ENCODE measurements around the gene ARHGEF19.
"Not testable (repeated sequence)": the region's sequence is repeated elsewhere in the genome, so short reads cannot be mapped to it uniquely, and the experiment has no call there.

The ARHGEF19 gene

GRCh38 chr1:16212251-16212961 is at the start of gene ARHGEF19:
Gene ARHGEF19, minus strand, starts transcription at chr1:16212652. Its CDS starts 3,598 bp downstream, at chr1:16209054.
- DNase-seq (ENCODE audit: low spot score), result no peak

- DNase-seq (ENCODE audit: low spot score), result no peak
These were observed 49.6 kb upstream of the ARHGEF19 start for GRCh38 chr1:16262067-16262466.

GRCh38 chr1:16260814-16261213 is 48.4 kb upstream of the ARHGEF19 start:
- no peak for DNase-seq (ENCODE audit: low spot score)

- no peak for DNase-seq (ENCODE audit: low spot score)
These were observed 46.2 kb upstream of the ARHGEF19 start for GRCh38 chr1:16258591-16259135.

GRCh38 chr1:16257968-16258367 is 45.5 kb upstream of the ARHGEF19 start:
- DNase-seq (ENCODE audit: low spot score), result no peak

- not testable (repeated sequence) for DNase-seq (ENCODE audit: low spot score)
These were observed 45.1 kb upstream of the ARHGEF19 start for GRCh38 chr1:16257556-16257955.

GRCh38 chr1:16256478-16256877 is 44.0 kb upstream of the ARHGEF19 start:
- no peak for DNase-seq (ENCODE audit: low spot score)

- no peak for DNase-seq (ENCODE audit: low spot score)
These were observed 41.9 kb upstream of the ARHGEF19 start for GRCh38 chr1:16254263-16254928.

GRCh38 chr1:16253332-16253922 is 41.0 kb upstream of the ARHGEF19 start:
- DNase-seq (ENCODE audit: low spot score), result no peak

- no peak for DNase-seq (ENCODE audit: low spot score)
These were observed 40.5 kb upstream of the ARHGEF19 start for GRCh38 chr1:16252912-16253311.

- DNase-seq (ENCODE audit: low spot score), result no peak
These were observed 38.9 kb upstream of the ARHGEF19 start for GRCh38 chr1:16251381-16251780.

- no peak for DNase-seq (ENCODE audit: low spot score)
These were observed 38.2 kb upstream of the ARHGEF19 start for GRCh38 chr1:16250524-16251251.

- no peak for DNase-seq (ENCODE audit: low spot score)
These were observed 37.3 kb upstream of the ARHGEF19 start for GRCh38 chr1:16249596-16250241.

GRCh38 chr1:16248603-16249516 is 36.4 kb upstream of the ARHGEF19 start:
- no peak for DNase-seq (ENCODE audit: low spot score)

GRCh38 chr1:16248007-16248436 is 35.6 kb upstream of the ARHGEF19 start:
- DNase-seq (ENCODE audit: low spot score), result no peak

GRCh38 chr1:16247441-16247840 is 35.0 kb upstream of the ARHGEF19 start:
- no peak for DNase-seq (ENCODE audit: low spot score)

- DNase-seq (ENCODE audit: low spot score), result no peak
These were observed 34.5 kb upstream of the ARHGEF19 start for GRCh38 chr1:16246961-16247360.

- DNase-seq (ENCODE audit: low spot score), result not testable (repeated sequence)
These were observed 33.8 kb upstream of the ARHGEF19 start for GRCh38 chr1:16246239-16246638.

- no peak for DNase-seq (ENCODE audit: low spot score)
These were observed 33.2 kb upstream of the ARHGEF19 start for GRCh38 chr1:16245476-16246196.
